ENCODE results near the gene SPTBN2.

- TF ChIP-seq EZH2 (IDR thresholded peaks at IDR 0.05; ENCODE audit: low read depth), result no peak
- TF ChIP-seq CTCF (conservative IDR thresholded peaks at IDR 0.05), result no peak
Observed at GRCh38 chr11:66677599-66678375, 51.2 kb downstream of the SPTBN2 start, which contains the start of gene RBM4B.

Data from PC-9 (cell line).